ENCODE measurements around the gene DDX6. TPM values are rescaled to one million over a fixed set of nuclear protein-coding genes. Genes with fewer than 3 reads are reported as not detected.

The DDX6 gene
- total RNA-seq, 1 experiment from 2014 or later: 51.6 TPM

Other genes starting within 250 kb of the DDX6 start
- 41.0 and 214 TPM in 2 replicates for gene IFT46, start 225.2 kb downstream of the DDX6 start, total RNA-seq (2014; rRNA removed; shearing (Covaris generic); ENCODE audit: low replicate concordance)
- gene ARCN1, start 218.8 kb downstream of the DDX6 start, total RNA-seq (2014; rRNA removed; shearing (Covaris generic); ENCODE audit: low replicate concordance): 92.2 and 122 TPM in 2 replicates
- gene PHLDB1, start 183.5 kb downstream of the DDX6 start, total RNA-seq (2014; rRNA removed; shearing (Covaris generic); ENCODE audit: low replicate concordance): 55.3 and 58.4 TPM in 2 replicates
- gene TREH, start 111.5 kb downstream of the DDX6 start, total RNA-seq (2014; rRNA removed; shearing (Covaris generic); ENCODE audit: low replicate concordance): not detected in 2 replicates
- gene CXCR5, start 92.7 kb upstream of the DDX6 start, total RNA-seq (2014; rRNA removed; shearing (Covaris generic); ENCODE audit: low replicate concordance): not detected in 2 replicates
- 1.8 and 2.3 TPM in 2 replicates for gene BCL9L, start 134.8 kb upstream of the DDX6 start, total RNA-seq (2014; rRNA removed; shearing (Covaris generic); ENCODE audit: low replicate concordance)
- gene UPK2, start 165.1 kb upstream of the DDX6 start, total RNA-seq (2014; rRNA removed; shearing (Covaris generic); ENCODE audit: low replicate concordance): not detected in 2 replicates
- not detected in 2 replicates for gene FOXR1, start 180.6 kb upstream of the DDX6 start, total RNA-seq (2014; rRNA removed; shearing (Covaris generic); ENCODE audit: low replicate concordance)
- gene CENATAC, start 207.0 kb upstream of the DDX6 start, total RNA-seq (2014; rRNA removed; shearing (Covaris generic); ENCODE audit: low replicate concordance): 3.4 and 12.7 TPM in 2 replicates
- 1,989 and 2,700 TPM in 2 replicates for gene RPS25, start 227.2 kb upstream of the DDX6 start, total RNA-seq (2014; rRNA removed; shearing (Covaris generic); ENCODE audit: low replicate concordance)
- gene TRAPPC4, start 227.6 kb upstream of the DDX6 start, total RNA-seq (2014; rRNA removed; shearing (Covaris generic); ENCODE audit: low replicate concordance): 54.2 and 91.6 TPM in 2 replicates
- 1.2 and 2.6 TPM in 2 replicates for gene SLC37A4, start 239.7 kb upstream of the DDX6 start, total RNA-seq (2014; rRNA removed; shearing (Covaris generic); ENCODE audit: low replicate concordance)